ENCODE results near the gene C2CD4C. TPM values are rescaled to one million over a fixed set of nuclear protein-coding genes. Genes with fewer than 3 reads are reported as not detected.

Gene C2CD4C
- total and polyA plus RNA-seq, 2 donors, result 0.42 to 0.77 TPM

Small RNAs within 50 kb of the gene (small RNA-seq; reads per million reads assigned to genes)
- not detected for gene RNA5SP462

Other genes starting within 250 kb of the C2CD4C start
- gene PLPP2, start 117.7 kb downstream of the C2CD4C start, total RNA-seq, result 7.8 TPM
- 17.5 TPM for gene PLPP2, start 117.7 kb downstream of the C2CD4C start, polyA plus RNA-seq
- gene MIER2, start 64.4 kb downstream of the C2CD4C start, total RNA-seq, result 16.0 TPM
- 30.4 TPM for gene MIER2, start 64.4 kb downstream of the C2CD4C start, polyA plus RNA-seq
- 10.8 TPM for gene SHC2, start 51.9 kb upstream of the C2CD4C start, total RNA-seq
- 24.2 TPM for gene SHC2, start 51.9 kb upstream of the C2CD4C start, polyA plus RNA-seq
- 1.3 TPM for gene MADCAM1, start 87.3 kb upstream of the C2CD4C start, total RNA-seq
- gene MADCAM1, start 87.3 kb upstream of the C2CD4C start, polyA plus RNA-seq, result 0.34 TPM
- gene TPGS1, start 98.3 kb upstream of the C2CD4C start, total RNA-seq, result 9.3 TPM
- gene TPGS1, start 98.3 kb upstream of the C2CD4C start, polyA plus RNA-seq, result 30.3 TPM
- gene CDC34, start 122.6 kb upstream of the C2CD4C start, total RNA-seq, result 30.4 TPM
- 89.8 TPM for gene CDC34, start 122.6 kb upstream of the C2CD4C start, polyA plus RNA-seq
- 0.63 TPM for gene GZMM, start 134.9 kb upstream of the C2CD4C start, total RNA-seq
- 1.5 TPM for gene GZMM, start 134.9 kb upstream of the C2CD4C start, polyA plus RNA-seq
- 89.9 TPM for gene BSG, start 163.4 kb upstream of the C2CD4C start, total RNA-seq
- 989 TPM for gene BSG, start 163.4 kb upstream of the C2CD4C start, polyA plus RNA-seq
- 0.26 TPM for gene HCN2, start 180.7 kb upstream of the C2CD4C start, total RNA-seq
- 0.43 TPM for gene HCN2, start 180.7 kb upstream of the C2CD4C start, polyA plus RNA-seq
- 10.3 TPM for gene POLRMT, start 224.4 kb upstream of the C2CD4C start, total RNA-seq
- 44.6 TPM for gene POLRMT, start 224.4 kb upstream of the C2CD4C start, polyA plus RNA-seq
- gene FGF22, start 230.7 kb upstream of the C2CD4C start, total RNA-seq, result not detected
- 1.6 TPM for gene FGF22, start 230.7 kb upstream of the C2CD4C start, polyA plus RNA-seq